Tibial artery (tissue), 4 donors: ENCODE data around the gene DEFB113.

Experiments used
- DNase-seq, 2 donors: peaks; one replicate each; pipeline ENCODE4 v3.0.0-alpha.2; 2019
- H3K27ac ChIP-seq, 2 donors: fragments of 200-600 bp; sonication (generic) in 1 of 2; 1 replicate in 1 of 2; 2 replicates in 1 of 2; pipeline ENCODE4 v1.5.1; 2018 to 2019; ENCODE audit warnings: mild to moderate bottlenecking in 1 of 2
- H3K27me3 ChIP-seq, 2 donors: fragments of 200-600 bp; sonication (generic) in 1 of 2; one replicate each; pipeline versions ENCODE4 v1.5.1 to v1.6.0; 2016 to 2019
- H3K36me3 ChIP-seq, 3 donors: fragments of 200-600 bp; sonication (generic) in 2 of 3; one replicate each; pipeline ENCODE4 v1.5.1; 2016 to 2019; ENCODE audit warnings: mild to moderate bottlenecking in 2 of 3
- H3K4me1 ChIP-seq, 4 donors: fragments of 200-600 bp; sonication (generic) in 2 of 4; 1 replicate in 3 of 4; 2 replicates in 1 of 4; pipeline ENCODE4 v1.5.1; 2016 to 2019
- H3K4me3 ChIP-seq, 2 donors: fragments of 200-600 bp; sonication (generic) in 1 of 2; 1 replicate in 1 of 2; 2 replicates in 1 of 2; pipeline ENCODE4 v1.5.1; 2018 to 2019; ENCODE audit warnings: mild to moderate bottlenecking in 2 of 2
- H3K9me3 ChIP-seq, 3 donors: fragments of 200-600 bp; sonication (generic) in 1 of 3; one replicate each; pipeline ENCODE4 v1.5.1; 2016 to 2019
- CTCF ChIP-seq, 2 experiments: fragments of 200-600 bp in 1 of 2; fragments of 450-650 bp in 1 of 2; IDR thresholded peaks; one replicate each; pipeline ENCODE4 v1.5.1; 2017 to 2019; ENCODE audit warnings: antibody characterized with exemption in 2 of 2, mild to moderate bottlenecking in 1 of 2, moderate library complexity in 1 of 2
- intact Hi-C: fragments of 100-400 bp; cut with DNase I; formaldehyde crosslinking; loops from one replicate; pipeline ENCODE4 v1.15.0; 2023; ENCODE audit warnings: low total_unique reads

DEFB113 gene

GRCh38 chr6:49919935-49920644, 49.3 kb downstream of the DEFB113 start:
- H3K9me3 ChIP-seq, result no peaks in the 10 kb centered on the region
- no peaks in the 10 kb centered on the region for H3K36me3 ChIP-seq
- no peak for TF ChIP-seq CTCF (IDR thresholded peaks at IDR 0.05)
- no peaks in the 10 kb centered on the region for H3K27me3 ChIP-seq
- H3K27ac ChIP-seq, result no peak overlapping the region
- H3K4me1 ChIP-seq, result no peaks in the 10 kb centered on the region
- no peak overlapping the region for H3K4me3 ChIP-seq
- intact Hi-C loops, result no loop called here
- no peak for DNase-seq

GRCh38 chr6:49919261-49919660, 50.2 kb downstream of the DEFB113 start:
- no peak for DNase-seq
- intact Hi-C loops, result no loop called here
- H3K9me3 ChIP-seq, result no peaks in the 10 kb centered on the region
- H3K4me3 ChIP-seq, result no peak overlapping the region
- no peak overlapping the region for H3K27ac ChIP-seq
- H3K36me3 ChIP-seq, result no peaks in the 10 kb centered on the region
- TF ChIP-seq CTCF (IDR thresholded peaks at IDR 0.05), result no peak
- H3K4me1 ChIP-seq, result no peaks in the 10 kb centered on the region
- H3K27me3 ChIP-seq, result no peaks in the 10 kb centered on the region

GRCh38 chr6:49918787-49919186, 50.6 kb downstream of the DEFB113 start:
- H3K4me3 ChIP-seq, result no peak overlapping the region
- H3K4me1 ChIP-seq, result no peaks in the 10 kb centered on the region
- intact Hi-C loops, result no loop called here
- no peak overlapping the region for H3K27ac ChIP-seq
- no peak for DNase-seq
- TF ChIP-seq CTCF (IDR thresholded peaks at IDR 0.05), result no peak
- H3K9me3 ChIP-seq, result no peaks in the 10 kb centered on the region
- H3K27me3 ChIP-seq, result no peaks in the 10 kb centered on the region
- no peaks in the 10 kb centered on the region for H3K36me3 ChIP-seq
